Hematopoietic multipotent progenitor cell treated with erythropoietin and hydrocortisone succinate and interleukin-3 and kit ligand, for 6 days (in vitro differentiated cells): ENCODE data around the gene LIPG.

Source experiments
- DNase-seq: peaks from one replicate; pipeline ENCODE4 v3.0.0-alpha.2; 2015

LIPG gene

GRCh38 chr18:49546719-49547273 is 15.1 kb upstream of the LIPG start:
- no peak for DNase-seq

DNA sequence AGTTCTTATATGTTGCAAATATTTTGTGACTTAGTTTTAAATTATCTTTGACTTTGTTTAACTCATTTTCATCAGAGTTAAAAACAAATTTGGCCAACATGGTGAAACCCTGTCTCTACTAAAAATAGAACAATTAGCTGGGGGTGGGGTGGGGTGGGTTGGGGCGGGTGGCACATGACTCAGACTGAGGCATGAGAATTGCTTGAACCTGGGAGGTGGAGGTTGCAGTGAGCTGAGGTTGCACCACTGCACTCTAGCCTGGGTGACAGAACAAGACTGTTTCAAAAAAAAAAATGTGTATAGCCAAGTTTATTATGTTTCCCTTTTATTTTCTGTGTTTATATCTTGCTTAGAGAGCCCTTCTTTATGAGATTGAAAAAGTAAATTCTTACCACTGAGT is 14.2 kb upstream of the LIPG start:
- DNase-seq = no peak

DNA sequence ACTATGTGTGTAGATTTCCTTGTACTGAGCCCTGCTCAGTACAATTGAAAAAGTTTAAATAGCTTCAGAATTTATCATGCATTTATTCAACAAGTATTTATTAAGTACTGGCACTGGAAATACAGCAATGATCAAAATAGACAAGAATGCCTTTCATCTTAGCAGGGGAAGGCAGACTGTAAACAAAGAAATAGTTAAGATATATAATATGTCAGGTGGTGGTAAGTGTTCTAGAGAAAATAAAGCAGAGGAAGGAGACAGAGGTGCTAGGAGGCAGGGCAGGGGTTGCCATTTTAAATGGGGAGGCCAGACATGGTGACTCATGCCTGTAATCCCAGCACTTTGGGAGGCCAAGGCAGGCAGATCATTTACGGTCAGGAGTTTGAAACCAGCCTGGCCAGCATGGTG is 13.6 kb upstream of the LIPG start:
- no peak for DNase-seq

DNA sequence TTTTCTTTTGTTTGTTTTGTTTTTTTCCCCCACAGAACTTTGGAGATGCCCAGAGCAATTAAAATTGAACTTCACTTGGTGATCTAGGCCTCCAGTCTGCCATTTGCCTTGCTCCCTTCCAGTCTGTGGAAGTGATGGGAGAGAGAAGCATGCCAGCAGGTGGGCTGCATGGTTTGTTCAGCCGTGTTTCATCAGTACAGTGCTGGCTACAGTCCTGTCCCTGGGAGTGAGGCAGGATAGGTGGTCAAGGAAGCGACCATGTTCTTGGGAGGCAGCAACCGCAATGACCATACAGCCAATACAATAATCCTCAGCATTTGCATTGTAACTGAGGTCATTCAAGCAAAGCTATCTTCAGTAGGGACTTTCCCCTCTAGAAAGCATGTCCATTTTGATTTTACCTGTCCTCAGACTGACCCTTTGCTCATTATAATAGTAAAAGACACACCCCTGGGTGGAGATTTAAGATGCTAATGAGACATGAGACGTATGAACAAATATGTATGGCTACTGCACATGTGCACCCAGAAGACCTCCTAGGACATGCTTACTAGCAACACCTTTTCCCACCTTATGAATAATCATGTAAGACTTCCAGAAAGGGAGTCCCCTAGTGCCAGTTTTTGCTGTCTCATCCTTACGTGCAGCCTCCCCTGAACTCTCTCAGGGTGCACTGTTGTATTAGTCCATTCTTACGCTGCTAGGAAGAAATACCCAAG is 11.1 kb upstream of the LIPG start:
- no peak for DNase-seq

- no peak for DNase-seq
Measured at GRCh38 chr18:49553003-49553402, 8.9 kb upstream of the LIPG start.

DNA sequence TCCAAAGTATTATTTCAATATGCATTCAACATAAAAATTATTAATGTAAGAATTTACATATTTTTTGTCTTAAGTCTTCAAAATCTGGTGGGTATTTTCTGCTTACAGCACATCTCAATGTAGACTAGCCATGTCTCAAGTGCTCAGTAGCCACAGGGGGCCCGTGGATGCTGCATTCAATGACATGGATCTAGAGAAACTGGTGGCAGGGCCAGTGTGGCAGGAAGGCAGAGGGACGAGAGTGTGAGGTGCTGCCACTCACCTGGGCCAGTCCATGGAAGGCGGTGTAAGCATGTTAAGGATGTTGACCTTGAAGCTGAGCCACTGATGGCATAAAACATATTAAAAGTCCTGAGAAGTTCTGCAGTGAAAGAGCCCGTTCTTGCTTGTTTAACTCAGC is 6.2 kb upstream of the LIPG start:
- no peak for DNase-seq

- DNase-seq = no peak
Measured at GRCh38 chr18:49558356-49558755, 3.5 kb upstream of the LIPG start.

DNA sequence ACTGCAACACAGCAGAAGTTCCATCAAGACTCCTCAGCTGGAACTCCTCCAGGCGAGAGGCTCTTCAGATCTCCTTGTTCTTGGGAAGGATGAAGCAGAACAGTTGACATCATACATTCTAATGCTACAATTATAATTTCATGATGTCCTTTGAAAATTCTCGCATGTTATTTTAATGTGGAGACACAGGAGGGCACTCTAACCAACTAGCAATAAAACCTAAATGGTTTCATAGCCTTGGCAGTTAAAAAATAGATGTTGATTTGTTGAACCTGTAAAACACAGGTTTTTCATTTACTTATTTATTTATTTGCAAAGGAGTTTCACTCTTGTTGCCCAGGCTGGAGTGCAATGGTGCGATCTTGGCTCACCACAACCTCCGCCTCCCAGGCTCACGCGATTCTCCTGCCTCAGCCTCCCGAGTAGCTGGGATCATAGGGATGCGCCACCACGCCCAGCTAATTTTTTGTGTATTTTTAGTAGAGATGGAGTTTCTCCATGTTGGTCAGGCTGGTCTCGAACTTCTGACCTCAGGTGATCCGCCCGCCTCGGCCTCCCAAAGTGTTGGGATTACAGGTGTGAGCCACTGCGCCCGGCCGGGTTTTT is 2.4 kb upstream of the LIPG start:
- DNase-seq = peak; percentile 66

DNA sequence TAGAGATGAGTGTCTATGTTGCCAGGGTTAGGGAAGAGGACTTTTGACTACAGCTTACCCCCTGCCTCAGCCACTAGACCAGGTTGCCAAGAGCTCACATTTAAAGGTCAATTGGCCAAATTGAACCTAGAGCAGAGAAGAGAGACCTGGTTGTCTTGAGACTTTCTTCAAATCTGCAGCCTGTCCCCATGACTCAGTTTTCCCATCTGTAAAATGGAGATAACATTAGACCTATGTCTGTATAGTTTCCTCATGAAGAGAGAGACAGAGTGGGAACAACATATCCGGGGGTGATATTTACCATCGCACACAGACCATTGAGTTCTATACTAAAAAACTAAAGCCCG is 1.6 kb upstream of the LIPG start:
- DNase-seq = no peak

GRCh38 chr18:49560624-49561288 is 1.1 kb upstream of the LIPG start:
- DNase-seq = peak; percentile 8

DNA sequence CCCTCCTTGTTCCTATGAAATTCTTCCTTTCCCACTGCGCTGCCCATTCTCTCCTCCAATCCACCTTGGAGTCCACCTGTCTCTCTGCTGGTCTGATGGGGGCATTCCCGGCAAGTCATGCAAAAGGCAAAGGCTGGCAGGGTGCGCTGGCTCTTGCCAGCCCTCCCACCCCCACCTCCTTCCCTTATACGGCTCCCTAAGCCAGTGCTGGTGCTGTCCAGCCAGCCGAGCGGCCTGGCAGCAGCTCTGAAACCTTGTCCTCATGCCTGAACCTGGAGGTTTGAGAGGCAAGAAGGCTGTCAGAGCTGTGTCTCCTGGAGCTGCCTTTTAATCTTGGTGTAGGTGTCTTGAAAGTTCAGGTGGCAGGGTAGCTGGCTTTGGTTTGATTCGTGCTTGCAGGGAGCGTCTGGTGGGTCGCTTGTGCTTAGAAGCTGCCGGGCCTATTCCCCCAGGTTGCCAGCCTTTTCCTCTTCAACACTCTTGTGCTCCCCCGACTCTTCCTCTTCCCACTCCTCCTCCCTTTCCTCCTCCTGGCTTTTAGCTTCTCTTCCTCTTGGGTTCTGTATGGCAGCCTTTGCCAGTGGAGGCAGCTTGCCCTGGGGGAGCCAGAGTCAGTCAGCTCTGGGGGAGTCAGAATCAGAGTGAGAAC is 748 bp downstream of the LIPG start:
- DNase-seq = no peak

DNA sequence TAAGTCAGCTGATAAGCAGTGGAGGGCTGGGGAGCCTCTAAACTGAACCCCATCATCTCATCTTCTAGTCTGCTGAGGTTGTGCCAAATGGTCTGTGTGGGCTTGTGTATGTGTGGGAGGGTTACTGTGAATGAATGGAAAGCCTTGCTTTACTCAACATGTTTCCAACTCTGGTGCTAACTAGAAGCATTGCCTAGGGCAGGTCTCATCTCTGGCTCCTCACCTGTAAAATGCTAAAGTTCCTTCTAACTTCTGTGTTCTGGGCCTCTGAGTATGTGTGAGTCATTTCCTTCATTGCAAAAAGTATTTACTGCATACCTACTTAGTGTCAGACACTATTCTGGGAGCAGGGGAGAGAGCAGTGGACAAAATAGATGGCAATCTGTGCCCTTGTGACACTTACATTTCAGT is 1.3 kb downstream of the LIPG start:
- no peak for DNase-seq

DNA sequence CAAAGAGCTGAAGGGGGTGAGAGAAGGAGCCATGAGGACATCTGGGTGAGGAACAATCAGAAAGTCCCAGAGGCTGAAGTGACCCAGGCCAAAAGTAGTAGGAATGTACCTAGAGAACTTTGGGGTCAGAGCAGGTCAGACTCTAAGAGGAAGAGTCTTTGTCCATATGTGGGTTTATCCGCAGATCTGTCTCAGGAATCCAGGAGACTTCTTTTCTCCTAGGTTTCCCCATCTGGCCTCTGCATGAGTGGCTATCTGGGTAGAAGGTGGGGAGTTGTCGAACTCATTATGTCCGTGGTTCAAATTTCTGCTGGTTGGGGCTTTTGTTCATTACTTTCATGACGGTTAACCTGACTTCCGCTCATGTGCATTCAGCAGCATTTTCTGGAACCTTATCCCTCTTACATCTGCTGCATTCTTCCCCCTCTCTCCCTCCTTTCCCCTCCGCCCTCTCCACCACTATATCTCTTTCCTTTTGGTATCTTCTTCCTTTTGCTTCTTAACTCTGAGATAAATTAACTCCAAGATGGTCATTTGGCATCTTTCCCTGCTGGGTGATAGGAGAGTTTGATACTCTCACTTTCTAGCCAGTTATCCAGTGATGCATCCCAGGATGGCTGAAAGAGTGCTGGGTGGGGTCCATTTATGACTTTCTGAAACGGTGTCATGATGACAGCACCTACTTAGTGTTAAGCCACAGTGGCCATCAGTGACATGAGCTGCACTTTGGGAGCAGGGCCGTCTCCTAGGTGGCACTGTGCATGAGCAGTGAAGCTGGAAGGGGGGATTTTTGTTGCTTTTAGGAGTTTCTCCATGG is 2.1 kb downstream of the LIPG start:
- DNase-seq = no peak

DNA sequence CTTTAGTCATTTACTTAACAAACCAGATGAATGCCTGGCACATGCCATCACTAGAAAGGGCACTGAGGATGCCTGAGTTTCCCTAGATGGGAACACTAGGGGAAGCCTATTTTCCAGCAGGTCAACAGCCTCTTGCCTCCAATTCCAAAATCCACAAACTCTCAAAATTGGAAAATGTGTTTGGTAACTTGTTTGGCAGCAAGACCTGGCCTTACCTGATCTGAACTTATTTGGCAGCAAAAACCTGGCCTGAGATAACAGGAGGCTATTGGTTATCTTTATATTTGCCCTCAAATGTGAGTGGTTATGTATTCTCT is 2.6 kb downstream of the LIPG start:
- DNase-seq = no peak

GRCh38 chr18:49565101-49565500 is 3.2 kb downstream of the LIPG start:
- DNase-seq = no peak

DNA sequence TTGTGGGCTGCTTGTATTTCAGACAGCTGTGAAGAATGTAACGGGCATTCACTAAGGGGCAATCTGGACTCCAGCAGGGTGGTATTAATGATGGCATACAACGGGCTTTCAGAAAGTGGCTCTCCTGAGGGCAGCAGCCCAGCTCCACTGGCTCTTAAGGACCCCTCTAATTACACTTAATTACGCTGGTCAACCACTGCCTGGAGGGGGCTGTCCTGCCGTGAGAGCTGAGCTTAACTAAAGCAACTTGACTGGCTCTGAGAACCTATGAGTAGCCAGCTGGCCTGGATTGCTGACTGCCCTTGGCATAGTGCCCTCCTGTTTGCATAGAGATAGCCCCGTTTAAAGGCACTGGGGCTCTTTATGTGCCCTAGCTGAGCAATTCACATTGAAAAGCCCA is 3.8 kb downstream of the LIPG start:
- DNase-seq = no peak

GRCh38 chr18:49566217-49566770 is 4.4 kb downstream of the LIPG start:
- DNase-seq = no peak

- no peak for DNase-seq
Measured at GRCh38 chr18:49566985-49567384, 5.1 kb downstream of the LIPG start.

DNA sequence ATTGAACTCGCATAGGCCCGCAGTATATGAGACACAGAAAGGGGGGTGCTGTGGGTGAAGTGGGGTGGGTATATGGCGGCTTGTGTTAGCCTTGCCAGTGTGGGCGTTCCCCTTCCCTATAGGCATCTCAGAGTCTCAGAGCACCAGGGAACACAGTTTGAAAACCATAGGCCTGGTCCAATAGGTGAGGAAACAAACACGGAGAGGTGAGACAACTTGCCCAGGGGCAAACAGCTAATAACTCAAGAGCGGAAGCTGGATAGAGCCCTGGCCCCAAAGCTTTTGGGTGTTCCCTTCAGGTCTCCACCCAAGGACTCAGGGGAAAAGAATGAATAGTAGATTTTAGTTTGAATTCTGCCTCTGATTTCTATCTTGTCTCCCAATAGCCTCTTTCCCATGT is 7.9 kb downstream of the LIPG start:
- DNase-seq = no peak

DNA sequence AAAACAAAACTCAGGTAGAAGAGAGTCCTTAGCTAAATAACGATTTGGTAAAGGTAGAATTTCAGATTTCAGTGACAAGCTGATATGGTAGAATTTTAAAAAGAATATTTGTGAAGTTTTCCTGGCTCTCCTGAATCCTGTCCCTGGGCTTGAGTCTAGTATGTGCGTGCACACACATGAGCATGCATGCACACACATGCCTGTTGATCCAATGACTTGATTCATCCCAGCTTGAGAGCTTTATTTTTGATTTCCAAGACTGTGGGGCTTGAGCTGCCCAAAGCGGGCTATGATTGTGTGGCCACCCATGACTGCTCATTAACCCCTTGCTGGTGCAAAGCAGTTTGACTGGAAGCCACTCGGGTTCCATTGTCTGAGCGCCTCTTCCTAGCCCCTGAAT is 9.0 kb downstream of the LIPG start:
- no peak for DNase-seq

DNA sequence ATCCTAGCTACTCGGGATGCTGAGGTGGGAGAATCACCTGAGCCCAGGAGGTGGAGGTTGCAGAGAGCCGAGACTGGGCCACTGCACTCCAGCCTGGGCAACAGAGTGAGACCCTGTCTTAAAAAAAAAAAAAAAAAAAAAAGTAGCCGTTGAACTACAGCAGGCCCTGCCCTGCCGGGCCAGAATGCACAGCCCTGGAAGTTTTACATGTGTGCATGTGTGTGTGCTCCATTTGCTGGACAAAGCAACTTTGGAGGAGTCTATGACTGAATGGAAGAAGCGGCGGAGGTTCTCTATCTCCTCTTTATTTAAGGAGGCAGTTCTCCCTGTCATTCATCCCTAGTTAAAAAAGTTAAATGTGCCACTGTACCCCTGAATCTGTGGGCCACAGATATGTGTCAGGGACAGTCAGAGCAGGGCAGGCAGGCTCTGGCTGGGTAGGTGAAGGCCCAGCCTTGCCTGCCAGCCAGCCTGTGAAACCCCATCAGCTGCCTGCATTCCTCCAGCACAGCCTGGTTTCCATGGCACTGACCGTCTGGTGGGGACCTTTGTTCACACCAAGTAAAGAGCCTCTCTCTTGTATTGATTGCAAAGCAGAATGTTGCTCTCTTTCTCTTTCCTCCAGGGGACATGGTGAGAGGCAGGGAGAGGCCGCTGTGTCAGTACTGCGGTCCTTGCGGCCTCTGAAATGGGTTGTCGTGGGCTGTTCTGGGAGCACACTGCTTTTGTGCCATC is 10.9 kb downstream of the LIPG start:
- DNase-seq = no peak

GRCh38 chr18:49573835-49574234 is 12.0 kb downstream of the LIPG start:
- DNase-seq = no peak
